ENCODE data around the gene HIP1.

- TF ChIP-seq CTCF (IDR thresholded peaks at IDR 0.05; ENCODE audit: insufficient read depth, low read depth, low read length): no peak
- TF ChIP-seq EZH2 (IDR thresholded peaks at IDR 0.05; ENCODE audit: insufficient read depth, low read length): no peak
Measured at GRCh38 chr7:75688200-75689136, 50.3 kb downstream of the HIP1 start.

All from astrocyte (in vitro differentiated cells and primary cell).